HCT116 (cell line): ENCODE data around the gene ZNF276.
"Not testable (repeated sequence)": the region's sequence is repeated elsewhere in the genome, so short reads cannot be mapped to it uniquely, and the experiment has no call there.

Experiments
- ATF3 ChIP-seq: IDR thresholded peaks from 2 replicates; pipeline ENCODE4 v1.6.1; 2012
- CEBPB ChIP-seq: IDR thresholded peaks from 2 replicates; pipeline ENCODE4 v1.6.1; 2012; ENCODE audit warnings: low read depth
- CTCF ChIP-seq, 3 experiments: fragments of 200-600 bp in 1 of 3; sonication (generic) in 1 of 3; IDR thresholded peaks in 2 of 3; conservative IDR thresholded peaks in 1 of 3; 2 replicates each; pipeline ENCODE4 v1.5.1; 2012 to 2017; ENCODE audit warnings: low read depth in 2 of 3, low read length in 2 of 3, antibody characterized with exemption in 1 of 3, borderline replicate concordance in 1 of 3, control low read depth in 1 of 3, mild to moderate bottlenecking in 1 of 3, mixed read lengths in 1 of 3, mixed run types in 1 of 3, moderate library complexity in 1 of 3; ENCODE audit not compliant: insufficient read depth in 1 of 3
- EZH2 ChIP-seq: fragments of 200-600 bp; sonication (generic); IDR thresholded peaks from 2 replicates; pipeline ENCODE4 v1.6.1; 2017; ENCODE audit warnings: antibody characterized with exemption, mixed run types
- POLR2A ChIP-seq: IDR thresholded peaks from 2 replicates; pipeline ENCODE4 v1.7.0; 2011; ENCODE audit warnings: borderline replicate concordance; ENCODE audit not compliant: insufficient read depth, insufficient read length; ENCODE audit errors: extremely low read depth
- RAD21 ChIP-seq: IDR thresholded peaks from 2 replicates; pipeline ENCODE4 v1.6.1; 2012; ENCODE audit warnings: low read depth, mild to moderate bottlenecking
- REST ChIP-seq: IDR thresholded peaks from 2 replicates; pipeline ENCODE4 v1.6.1; 2012; ENCODE audit warnings: low read depth
- SIN3A ChIP-seq: IDR thresholded peaks from 2 replicates; pipeline ENCODE4 v1.6.1; 2012; ENCODE audit warnings: low read depth
- SP1 ChIP-seq: IDR thresholded peaks from 2 replicates; pipeline ENCODE4 v1.6.1; 2012; ENCODE audit warnings: low read depth
- SRF ChIP-seq: IDR thresholded peaks from 2 replicates; pipeline ENCODE4 v1.6.1; 2012; ENCODE audit warnings: low read depth
- YY1 ChIP-seq: IDR thresholded peaks from 2 replicates; pipeline ENCODE4 v1.6.1; 2011; ENCODE audit warnings: low read length, low read depth, moderate library complexity, mild to moderate bottlenecking; ENCODE audit not compliant: insufficient replicate concordance; ENCODE audit errors: extremely low read depth

GRCh38 chr16:89671565-89671964 lies 49.8 kb upstream of the ZNF276 start:
- not testable (repeated sequence) for TF ChIP-seq CEBPB; ATF3; CTCF (IDR thresholded peaks at IDR 0.05 in 2 of 3, conservative IDR thresholded peaks at IDR 0.05 in 1 of 3; ENCODE audit: borderline replicate concordance in 1 of 3, insufficient read depth in 1 of 3, low read depth in 2 of 3, low read length in 2 of 3); EZH2; SP1; POLR2A; SIN3A; SRF; RAD21; REST; YY1
